ENCODE results near the gene FAM25A.

GRCh38 chr10:87068281-87068680 is 48.2 kb downstream of the FAM25A start:
- no peak for TF ChIP-seq ZFX (IDR thresholded peaks at IDR 0.05)
- TF ChIP-seq, protein P1, sequence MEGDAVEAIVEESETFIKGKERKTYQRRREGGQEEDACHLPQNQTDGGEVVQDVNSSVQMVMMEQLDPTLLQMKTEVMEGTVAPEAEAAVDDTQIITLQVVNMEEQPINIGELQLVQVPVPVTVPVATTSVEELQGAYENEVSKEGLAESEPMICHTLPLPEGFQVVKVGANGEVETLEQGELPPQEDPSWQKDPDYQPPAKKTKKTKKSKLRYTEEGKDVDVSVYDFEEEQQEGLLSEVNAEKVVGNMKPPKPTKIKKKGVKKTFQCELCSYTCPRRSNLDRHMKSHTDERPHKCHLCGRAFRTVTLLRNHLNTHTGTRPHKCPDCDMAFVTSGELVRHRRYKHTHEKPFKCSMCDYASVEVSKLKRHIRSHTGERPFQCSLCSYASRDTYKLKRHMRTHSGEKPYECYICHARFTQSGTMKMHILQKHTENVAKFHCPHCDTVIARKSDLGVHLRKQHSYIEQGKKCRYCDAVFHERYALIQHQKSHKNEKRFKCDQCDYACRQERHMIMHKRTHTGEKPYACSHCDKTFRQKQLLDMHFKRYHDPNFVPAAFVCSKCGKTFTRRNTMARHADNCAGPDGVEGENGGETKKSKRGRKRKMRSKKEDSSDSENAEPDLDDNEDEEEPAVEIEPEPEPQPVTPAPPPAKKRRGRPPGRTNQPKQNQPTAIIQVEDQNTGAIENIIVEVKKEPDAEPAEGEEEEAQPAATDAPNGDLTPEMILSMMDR (IDR thresholded peaks at IDR 0.05 in 2 of 3, conservative IDR thresholded peaks at IDR 0.05 in 1 of 3; ENCODE audit: borderline replicate concordance in 1 of 3, insufficient read depth in 1 of 3, low read depth in 2 of 3, low read length in 2 of 3): no peak
- no peak for TF ChIP-seq EZH2 (IDR thresholded peaks at IDR 0.05)
- TF ChIP-seq SP1 (IDR thresholded peaks at IDR 0.05; ENCODE audit: low read depth): no peak

Data from HCT116 (cell line).